ENCODE measurements around the gene TIRAP.
"Not testable (repeated sequence)": the region's sequence is repeated elsewhere in the genome, so short reads cannot be mapped to it uniquely, and the experiment has no call there.

The TIRAP gene, protein sequence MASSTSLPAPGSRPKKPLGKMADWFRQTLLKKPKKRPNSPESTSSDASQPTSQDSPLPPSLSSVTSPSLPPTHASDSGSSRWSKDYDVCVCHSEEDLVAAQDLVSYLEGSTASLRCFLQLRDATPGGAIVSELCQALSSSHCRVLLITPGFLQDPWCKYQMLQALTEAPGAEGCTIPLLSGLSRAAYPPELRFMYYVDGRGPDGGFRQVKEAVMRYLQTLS

DNA sequence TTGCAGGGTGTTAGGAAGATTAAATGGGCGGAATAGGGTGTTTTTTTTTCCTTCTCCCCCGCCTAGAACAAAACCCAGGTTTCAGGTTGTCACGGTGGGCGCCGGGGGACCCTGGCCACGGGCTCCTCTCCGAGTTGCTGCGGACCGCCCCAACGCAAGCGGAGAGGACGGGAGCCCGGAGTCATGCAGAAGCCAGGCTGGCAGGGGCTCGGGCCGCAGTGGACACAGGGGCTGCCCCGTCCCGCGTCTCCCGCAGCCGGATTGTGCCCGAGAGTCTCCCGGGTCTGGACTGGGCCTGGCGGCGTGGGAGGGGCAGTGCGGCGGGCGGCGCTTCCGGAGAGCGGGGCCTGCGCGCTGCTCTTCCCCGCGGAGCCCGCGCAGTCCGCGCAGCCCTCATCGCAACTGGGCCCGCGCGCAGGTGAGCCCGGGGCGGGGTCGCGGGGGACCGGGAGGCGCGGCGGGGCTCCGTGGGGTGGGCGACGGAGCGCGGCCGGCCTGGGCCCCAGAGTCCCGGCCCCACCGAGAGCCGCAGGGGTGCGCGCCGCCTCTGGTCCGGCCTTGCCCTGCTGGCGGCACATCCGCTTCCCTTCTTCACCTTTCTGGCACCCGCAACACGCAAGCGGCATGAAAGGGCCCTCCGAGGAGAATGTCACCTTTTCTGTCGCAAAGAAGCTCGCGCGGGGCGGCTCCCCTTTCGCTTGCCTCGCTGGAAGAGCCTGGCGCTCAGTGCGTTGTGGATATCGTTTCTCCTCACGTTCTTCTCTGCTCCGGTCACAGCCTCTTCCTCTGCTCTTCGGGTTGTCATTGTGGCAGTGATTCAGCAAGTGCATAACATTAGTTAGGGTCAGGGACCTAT, at the start of gene TIRAP:
TIRAP (plus strand) TSS at position 358 of the 856 bp plus-strand sequence. CDS start 7,802 bp downstream, outside the sequence.
- peak; percentile 75 for DNase-seq

GRCh38 chr11:126233391-126233790, 49.5 kb upstream of the TIRAP start:
- no peak for DNase-seq

DNA sequence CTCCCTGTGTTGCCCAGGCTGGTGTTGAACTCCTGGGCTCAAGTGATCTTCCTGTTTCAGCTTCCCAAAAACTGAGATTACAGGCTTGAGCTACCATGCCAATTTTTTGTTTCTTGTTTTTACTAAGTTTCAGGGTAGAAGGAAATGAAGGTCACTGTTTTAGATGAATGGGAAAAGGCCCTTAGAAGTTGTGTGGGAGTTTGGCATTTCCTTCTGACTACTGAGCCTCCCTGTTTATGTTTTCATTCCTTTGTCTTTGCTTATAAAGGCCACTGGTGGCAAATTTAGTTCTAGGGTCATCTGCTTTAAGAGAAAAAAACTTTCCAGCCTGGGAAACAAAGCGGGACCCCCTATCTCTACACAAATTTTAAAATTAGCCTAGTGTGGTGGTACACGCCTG, 36.3 kb upstream of the TIRAP start:
- no peak for DNase-seq

DNA sequence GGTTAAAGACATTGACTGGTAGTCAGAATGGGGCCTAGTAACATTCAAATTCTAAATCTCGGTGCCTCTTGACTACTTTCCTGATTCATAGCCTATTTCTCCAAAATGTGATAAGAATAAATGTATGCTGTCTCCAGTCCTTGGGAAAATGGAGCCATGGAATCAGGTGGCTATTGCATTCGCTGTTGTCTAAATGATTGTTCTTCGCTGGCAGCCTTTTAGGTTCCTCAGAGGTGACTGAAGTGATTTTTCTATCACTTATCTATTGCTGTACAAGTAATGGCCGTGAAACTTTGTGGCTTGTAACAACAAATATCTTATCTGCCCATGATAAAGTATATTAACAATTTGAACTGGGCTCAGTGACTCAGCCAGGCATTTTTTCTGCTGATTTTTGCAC, 29.6 kb upstream of the TIRAP start:
- no peak for DNase-seq

DNA sequence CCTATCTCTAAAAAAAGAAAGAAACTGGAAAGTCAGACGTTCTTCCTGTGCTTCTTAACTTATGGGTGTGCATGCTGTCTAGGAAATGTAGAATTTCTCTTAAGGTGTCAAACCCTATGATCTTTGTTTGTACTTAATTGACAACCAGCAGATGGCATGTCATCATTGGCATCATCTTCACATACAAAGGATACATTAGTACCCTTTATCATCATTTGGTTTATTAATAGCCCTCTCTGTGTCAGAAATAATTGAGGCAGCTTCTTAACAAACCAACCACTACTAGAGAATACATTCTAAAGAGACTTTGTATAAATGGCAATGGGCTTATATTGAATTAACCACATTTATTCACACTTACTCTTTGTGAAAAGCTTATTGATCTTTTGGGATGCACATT, 28.1 kb upstream of the TIRAP start:
- DNase-seq: no peak

GRCh38 chr11:126255507-126255906, 27.4 kb upstream of the TIRAP start:
- not testable (repeated sequence) for DNase-seq

- DNase-seq: no peak
Measured at GRCh38 chr11:126256216-126256615, 26.7 kb upstream of the TIRAP start.

DNA sequence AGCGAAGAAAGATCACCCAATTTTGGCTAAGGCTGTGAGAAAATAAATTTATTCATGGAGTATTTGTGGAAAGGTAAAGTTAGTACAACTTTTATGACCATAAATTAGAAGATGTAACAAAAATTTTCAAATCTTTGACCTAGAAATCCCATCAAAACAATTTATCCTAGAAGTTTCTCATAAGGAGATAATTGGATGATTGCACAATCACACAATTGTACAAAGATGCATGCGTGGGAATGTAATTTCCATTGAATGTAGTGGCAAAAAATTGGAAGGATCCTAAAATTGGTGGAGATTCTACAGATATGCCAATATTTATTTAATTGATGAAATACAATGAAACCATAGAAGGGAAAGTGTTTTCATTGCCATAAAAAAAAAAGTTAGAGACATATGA, 25.7 kb upstream of the TIRAP start:
- DNase-seq: no peak

GRCh38 chr11:126257764-126258163, 25.1 kb upstream of the TIRAP start:
- DNase-seq: no peak

- DNase-seq: no peak
Measured at GRCh38 chr11:126262216-126262615, 20.7 kb upstream of the TIRAP start.

DNA sequence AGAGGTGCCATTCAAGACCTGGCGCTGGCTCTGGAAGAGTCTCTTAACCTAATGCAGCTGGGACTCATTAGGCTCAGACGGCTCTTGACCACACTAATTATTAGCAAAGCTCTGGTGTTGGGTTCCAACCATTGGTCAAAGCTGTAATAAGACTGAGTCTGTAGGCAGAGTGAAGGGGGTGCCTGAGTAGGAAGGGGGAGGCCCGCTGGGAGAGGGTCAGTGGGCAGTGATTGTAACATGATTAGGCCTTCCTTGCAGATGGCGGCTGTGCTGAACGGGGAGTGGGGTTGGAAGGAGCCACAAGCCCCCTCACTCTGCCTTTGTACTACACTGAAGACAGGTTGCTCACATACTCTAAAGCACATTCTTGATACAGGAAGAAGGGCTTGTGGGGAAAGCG, 19.4 kb upstream of the TIRAP start:
- DNase-seq: no peak

GRCh38 chr11:126265811-126266210, 17.1 kb upstream of the TIRAP start:
- no peak for DNase-seq

DNA sequence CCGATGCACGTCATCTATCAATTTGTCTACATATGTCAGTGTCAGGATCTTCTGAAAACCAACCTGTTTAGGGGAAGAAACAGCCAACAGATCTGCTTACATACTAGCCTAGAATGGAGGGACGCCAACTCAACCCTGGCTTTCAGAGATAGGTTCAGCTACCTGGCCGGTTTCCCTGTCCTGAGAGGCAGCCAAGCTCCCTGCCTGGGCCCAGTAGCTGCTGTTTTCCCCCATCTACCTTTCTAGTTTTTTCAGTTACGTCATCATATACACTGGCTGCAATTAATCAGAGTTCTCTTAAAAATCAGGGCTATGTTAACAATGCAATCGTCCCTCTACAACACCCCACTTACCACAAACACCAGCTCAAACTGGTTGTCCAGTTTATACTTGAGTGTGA, 15.2 kb upstream of the TIRAP start:
- no peak for DNase-seq

DNA sequence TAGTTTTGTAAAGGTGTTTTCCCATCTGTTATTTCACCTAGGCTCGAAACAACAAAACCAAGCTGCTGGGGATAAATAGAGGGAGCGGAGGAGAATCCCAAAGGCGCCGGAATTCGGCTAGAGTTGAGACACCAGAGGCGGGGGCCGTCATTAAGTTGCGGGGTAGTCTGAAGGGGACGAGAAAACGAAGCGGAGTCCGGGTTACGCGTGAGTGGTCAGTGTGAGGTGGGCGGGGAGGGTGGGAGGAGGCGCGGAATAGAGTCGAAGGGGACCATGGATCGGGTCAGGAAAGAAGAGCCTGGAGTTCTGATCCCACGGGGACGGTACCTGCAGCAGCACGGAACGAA, 14.6 kb upstream of the TIRAP start:
- no peak for DNase-seq

DNA sequence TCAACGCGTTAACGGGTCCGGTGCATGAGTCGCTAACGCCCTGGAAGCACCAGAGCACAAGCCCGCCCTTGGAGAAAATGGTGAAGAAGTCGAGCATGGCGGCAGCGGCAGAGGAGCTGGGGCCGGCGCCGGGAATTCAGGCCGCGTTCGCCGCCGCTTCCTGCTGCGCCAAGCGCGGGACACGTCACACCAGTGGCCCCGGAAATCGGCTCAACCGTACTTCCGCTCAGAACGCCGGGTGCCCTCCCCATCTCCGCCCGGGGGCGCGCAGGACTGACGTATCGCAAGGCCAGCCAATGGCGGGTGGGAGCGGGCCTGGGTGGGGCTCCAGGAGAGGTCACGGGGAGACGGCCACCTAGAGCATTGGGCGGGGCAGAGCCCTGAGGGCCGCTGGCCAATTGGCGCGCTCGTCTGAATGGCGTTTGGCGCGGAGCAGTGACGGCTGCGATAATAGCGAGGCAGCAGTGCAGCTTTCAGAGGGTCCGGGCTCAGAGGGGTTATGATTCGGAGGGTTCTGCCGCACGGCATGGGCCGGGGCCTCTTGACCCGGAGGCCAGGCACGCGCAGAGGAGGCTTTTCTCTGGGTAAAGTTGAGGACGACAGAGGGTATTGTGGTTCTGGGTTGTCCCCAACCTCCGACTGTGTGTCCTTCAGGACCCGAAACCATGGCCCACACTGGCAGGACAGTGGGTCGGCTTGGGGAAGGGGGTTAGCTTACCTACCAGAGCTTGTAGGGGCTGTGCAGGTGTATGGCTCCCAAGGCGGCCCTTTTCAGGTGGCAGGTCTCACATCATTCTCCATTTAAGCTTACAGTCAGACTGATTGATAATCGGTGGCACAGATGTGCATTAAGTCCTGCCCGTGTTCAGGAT, 13.9 kb upstream of the TIRAP start, which contains the start of the genes FOXRED1 and SRPRA:
FOXRED1 (plus strand) TSS at position 447 of the 872 bp plus-strand sequence; CDS start at position 500, 53 bp downstream.
SRPRA (minus strand) TSS at position 188 of the 872 bp plus-strand sequence; CDS start at position 97, 91 bp downstream.
- DNase-seq: peak; percentile 99

DNA sequence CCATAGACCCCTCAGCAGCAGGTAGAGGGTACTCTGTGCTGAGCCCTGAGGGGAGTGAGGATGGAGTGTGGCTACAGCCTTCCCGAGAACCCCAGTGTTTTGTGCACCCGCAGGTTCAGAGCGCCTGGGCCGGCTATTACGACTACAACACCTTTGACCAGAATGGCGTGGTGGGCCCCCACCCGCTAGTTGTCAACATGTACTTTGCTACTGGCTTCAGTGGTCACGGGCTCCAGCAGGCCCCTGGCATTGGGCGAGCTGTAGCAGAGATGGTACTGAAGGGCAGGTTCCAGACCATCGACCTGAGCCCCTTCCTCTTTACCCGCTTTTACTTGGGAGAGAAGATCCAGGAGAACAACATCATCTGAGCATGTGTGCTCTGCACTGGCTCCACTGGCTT, 5.6 kb upstream of the TIRAP start:
- DNase-seq: no peak

GRCh38 chr11:126277780-126278179, 5.1 kb upstream of the TIRAP start:
- no peak for DNase-seq

DNA sequence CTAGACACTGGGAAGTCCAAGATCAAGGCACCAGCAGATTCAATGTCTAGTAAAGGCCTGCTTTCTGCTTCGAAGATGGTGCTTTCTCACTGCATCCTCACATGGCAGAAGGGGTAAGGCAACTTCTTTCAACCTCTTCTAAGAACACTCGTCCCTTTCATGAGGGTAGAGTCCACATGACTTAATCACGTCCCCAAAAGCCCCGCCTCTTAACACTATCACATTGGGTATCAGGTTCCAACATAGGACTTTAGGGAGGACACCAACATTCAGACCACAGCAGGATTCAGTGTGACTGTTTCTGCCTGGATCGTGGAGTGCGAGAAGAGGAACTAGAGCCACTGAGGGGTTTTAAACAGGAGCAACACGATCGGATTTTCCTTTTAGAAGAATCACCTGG, 3.7 kb upstream of the TIRAP start:
- no peak for DNase-seq

- no peak for DNase-seq
Measured at GRCh38 chr11:126280595-126280994, 2.3 kb upstream of the TIRAP start.

- DNase-seq: no peak
Measured at GRCh38 chr11:126281245-126281644, 1.6 kb upstream of the TIRAP start.

GRCh38 chr11:126281666-126282175, 1.2 kb upstream of the TIRAP start:
- no peak for DNase-seq

DNA sequence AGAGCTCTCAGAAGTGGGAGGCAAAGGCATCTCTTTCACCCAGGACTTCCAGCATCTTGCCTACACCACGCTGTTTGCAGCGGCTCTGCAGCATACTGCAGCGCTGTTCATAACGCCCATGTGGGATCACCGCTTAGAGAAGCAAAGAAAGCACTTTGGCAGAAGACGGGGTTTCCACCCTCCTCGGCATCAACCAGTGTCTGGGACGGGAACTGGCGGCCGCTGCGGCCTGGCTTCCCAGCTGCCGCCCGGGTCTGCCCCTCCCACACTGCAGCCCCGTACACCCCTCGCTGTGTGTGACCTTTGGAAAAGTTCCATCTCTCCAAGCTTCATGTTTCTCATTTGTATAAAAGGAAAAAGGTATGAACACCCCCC, 545 bp upstream of the TIRAP start:
- peak; percentile 42 for DNase-seq

GRCh38 chr11:126284829-126285228, 1.9 kb downstream of the TIRAP start:
- DNase-seq: peak; percentile 74

All from activated CD4-positive, CD25-positive, alpha-beta regulatory T cell treated with anti-CD3 and anti-CD28 coated beads, Interleukin-2, amount 50 U/mL, for 72 hours (primary cell).